HG03045 (cell line): ENCODE results near the gene BCAS3.
"Not testable (repeated sequence)": the region's sequence is repeated elsewhere in the genome, so short reads cannot be mapped to it uniquely, and the experiment has no call there.

Experiments used
- ATAC-seq: cut with Tn5 transposase; IDR thresholded peaks from one replicate; pipeline ENCODE4 v1.9.1; 2021; ENCODE audit warnings: mild to moderate bottlenecking, moderate library complexity; ENCODE audit not compliant: unreplicated experiment

Gene BCAS3

GRCh38 chr17:60920107-60920506 is 242.5 kb downstream of the BCAS3 start:
- ATAC-seq = no peak

DNA sequence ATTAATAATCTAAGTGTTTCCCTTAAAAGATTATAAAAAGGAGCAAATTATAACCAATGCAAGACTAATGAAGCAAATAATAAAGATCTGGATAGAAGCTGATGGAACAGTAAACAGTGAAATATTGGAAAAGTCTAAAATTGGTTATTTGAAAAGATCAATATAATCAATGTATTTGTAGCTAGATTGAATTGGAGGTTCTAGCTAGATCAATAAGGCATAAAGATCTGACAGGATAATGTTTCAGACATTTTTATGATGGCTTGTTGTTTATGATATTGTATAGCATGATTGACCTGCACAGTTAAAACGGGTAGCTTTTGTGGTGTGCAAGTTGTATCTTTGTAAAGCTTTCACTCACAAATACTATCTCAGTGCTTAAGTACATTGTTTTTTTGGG is 245.3 kb downstream of the BCAS3 start:
- no peak for ATAC-seq

DNA sequence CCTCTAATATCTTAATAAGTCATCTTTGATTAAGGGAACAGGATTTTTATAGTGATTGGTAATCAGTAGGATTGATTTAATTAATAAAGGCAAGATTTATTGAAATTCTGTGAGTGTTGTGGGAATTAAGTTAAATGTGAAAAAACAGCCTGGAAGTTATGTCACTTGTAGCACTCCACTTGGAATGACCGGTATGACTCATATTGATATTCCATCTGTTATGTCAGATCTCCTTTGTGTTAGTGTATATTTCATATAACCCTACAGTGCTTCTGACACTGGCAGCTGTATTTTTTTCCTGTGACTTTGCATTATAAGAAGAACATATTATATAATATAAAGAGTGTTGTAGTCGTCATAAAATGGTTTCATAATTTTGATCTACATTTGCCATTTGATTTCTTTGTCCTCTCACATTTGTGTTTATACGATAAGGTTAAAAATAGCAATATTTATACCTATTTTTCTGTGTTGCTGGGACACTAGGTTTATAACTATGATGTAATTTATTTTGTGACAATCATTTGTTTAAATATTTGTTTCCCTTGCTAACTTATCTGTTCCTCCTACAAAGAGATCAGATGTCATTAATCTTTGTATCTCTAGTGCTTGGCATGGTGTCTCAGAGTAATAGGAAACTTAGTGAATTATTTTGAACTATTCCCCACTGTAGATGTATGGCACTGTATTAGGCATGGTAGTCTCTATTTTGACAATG is 249.0 kb downstream of the BCAS3 start:
- ATAC-seq = no peak

DNA sequence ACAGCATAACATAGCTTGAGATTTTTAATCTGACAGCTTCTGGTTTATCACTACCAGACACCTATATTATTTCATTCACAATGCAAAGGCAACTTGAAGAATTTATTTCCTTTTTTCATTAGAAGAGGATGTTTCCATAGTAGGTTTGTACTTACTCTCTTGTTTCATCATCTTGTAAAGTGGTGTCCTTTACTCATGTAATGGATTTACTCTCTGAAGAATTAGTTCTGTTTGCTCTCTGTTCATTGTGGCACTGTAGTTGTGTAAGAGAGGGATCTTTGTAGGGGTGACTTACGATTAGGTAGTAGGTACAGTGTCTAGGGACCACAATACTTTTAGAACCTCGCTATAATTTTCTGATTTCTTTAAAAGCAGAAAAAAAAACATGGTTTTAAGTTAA is 256.1 kb downstream of the BCAS3 start:
- no peak for ATAC-seq

GRCh38 chr17:60934723-60935122 is 257.1 kb downstream of the BCAS3 start:
- no peak for ATAC-seq

- not testable (repeated sequence) for ATAC-seq
Observed at GRCh38 chr17:60935991-60936390, 258.3 kb downstream of the BCAS3 start.

- ATAC-seq = no peak
Observed at GRCh38 chr17:60939318-60939717, 261.7 kb downstream of the BCAS3 start.

GRCh38 chr17:60941028-60941427 is 263.4 kb downstream of the BCAS3 start:
- ATAC-seq = no peak

DNA sequence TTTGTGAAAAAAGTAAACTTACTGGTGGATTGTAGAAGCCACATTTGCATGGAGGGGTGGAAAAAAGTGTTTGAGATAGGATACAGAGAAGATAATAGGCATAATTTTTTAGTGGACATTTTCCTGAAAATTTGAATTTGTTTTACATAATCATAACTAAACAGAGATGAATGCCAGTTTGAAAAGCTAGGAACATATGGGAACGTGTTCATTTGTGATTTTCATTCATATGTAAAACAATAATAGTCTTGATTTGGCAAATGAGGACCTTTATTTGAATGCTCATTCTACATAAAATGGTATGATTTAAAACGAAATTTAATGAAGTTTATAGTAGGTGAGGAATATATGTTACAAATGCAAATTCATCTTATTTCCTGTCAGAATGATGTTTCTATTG is 263.9 kb downstream of the BCAS3 start:
- no peak for ATAC-seq

DNA sequence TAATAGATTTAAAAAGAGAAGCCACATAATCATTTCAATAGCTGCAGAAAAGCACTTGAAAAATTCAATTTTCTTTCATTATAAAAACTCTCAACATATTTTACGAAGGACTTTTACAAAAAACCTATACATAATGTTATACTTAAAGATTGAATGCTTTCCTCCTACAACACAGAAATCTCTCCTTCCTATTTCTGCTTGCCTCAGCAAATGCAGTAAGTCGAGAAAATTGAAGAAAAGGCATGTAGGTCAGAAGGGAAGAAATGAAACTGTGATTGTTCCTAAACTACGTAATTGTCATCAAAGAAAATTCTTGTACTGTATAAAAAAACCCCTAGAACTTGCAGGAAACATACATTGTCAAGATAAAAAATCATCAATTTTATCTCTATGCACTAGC is 267.1 kb downstream of the BCAS3 start:
- no peak for ATAC-seq

GRCh38 chr17:60947100-60947499 is 269.4 kb downstream of the BCAS3 start:
- no peak for ATAC-seq

- no peak for ATAC-seq
Observed at GRCh38 chr17:60947543-60947942, 269.9 kb downstream of the BCAS3 start.

DNA sequence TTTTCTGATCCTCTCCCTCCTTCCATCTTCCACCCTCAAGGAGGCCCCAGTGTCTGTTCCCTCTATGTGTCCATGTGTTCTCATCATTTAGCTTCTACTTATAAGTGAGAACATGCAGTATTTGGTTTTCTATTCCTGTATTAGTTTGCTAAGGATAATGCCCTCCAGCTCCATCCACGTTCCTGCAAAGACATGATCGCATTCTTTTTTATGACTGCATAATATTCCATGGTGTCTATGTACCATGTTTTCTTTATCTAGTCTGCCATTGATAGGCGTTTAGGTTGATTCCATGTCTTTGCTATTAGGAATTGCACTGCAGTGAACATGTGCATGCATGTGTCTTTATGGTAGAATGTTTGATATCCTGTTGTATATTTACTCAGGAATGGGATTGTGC is 275.1 kb downstream of the BCAS3 start:
- ATAC-seq = no peak

DNA sequence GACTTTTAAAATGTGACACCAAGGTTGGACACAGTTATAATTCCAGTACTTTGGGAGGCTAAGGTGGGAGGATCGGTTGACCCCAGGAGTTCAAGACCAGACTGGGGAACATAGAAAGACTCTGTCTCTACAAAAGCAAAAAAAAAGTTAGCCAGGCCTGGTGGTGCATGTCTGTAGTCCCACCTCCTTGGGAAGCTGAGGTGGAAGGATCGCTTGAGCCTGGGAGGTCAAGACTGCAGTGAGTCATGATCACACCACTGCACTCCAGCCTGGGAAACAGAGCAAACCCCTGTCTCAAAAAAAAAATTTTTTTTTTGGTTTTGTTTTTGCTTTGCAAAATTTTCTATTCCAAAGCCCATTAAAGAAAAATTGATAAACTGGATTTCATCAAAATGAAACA is 281.4 kb downstream of the BCAS3 start:
- ATAC-seq = no peak

GRCh38 chr17:60959696-60960095 is 282.0 kb downstream of the BCAS3 start:
- no peak for ATAC-seq

- no peak for ATAC-seq
Observed at GRCh38 chr17:60960398-60961065, 282.9 kb downstream of the BCAS3 start.

GRCh38 chr17:60964160-60964559 is 286.5 kb downstream of the BCAS3 start:
- no peak for ATAC-seq

GRCh38 chr17:60968266-60968665 is 290.6 kb downstream of the BCAS3 start:
- ATAC-seq = no peak

DNA sequence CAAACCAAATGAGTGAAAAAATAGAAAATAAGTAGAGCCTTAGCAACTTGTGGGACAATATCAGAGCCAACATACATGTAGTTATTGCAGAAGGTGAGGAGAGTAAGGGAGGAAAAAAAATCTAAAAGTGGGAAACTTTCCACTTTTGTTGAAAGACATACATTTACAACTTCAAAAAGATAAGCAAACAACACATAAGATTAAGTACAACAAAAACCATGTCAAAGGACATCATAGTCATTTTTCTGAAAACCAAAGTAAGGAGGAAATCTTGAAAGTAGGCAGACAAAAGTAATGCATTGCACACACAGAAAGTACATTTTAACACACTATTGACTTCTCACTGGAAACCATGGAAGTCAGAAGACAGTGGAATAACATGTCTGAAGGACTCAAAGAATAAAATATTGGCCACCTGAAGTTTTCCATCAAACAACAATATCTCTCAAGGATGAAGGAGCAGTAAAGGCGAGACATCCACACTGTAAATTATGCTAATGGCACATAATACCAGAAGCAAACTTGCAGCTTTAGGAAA is 291.9 kb downstream of the BCAS3 start:
- no peak for ATAC-seq

GRCh38 chr17:60970741-60971140 is 293.1 kb downstream of the BCAS3 start:
- no peak for ATAC-seq

DNA sequence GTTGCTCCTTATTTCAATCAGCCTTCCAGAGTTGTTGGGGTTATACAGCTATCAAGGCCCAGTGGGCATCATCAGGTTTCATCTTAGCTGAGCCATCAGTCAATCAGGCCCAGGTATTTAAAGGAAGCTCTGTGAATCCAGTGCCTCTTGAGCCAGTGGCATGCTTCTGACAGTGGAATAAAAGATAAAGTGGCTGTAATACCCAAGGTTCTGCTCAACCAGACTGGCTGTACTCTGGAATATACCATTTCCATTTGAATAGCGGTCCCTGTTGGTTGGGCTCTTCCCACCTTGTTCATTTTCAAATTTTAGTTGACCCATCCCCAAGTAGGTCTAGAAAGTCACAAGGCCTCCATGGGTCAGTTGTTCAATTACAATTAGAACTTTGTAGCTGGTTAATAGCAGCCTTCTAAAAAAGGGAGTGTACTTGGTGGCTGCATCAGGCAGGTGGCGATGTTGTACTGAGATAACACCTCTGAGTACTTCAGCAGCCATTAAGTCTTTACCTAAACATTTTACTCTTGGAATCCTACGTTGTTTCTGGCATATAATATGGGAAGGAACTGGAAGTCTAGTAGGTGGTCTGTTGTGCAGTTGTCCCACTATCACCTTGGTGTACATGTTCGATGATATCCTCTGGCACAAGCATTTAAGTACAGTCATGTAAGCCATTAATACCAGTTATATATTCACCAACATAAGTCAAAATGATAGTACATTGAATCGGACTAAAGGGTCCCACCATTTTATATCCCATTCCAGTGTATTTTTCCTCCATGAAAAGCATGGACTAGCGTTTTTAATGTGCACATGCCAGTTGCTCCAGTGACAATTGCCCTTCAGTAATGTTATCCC is 294.1 kb downstream of the BCAS3 start:
- no peak for ATAC-seq
